Endometrial microvascular endothelial cells (primary cell): ENCODE data around the gene SH3BP5. TPM values are rescaled to one million over a fixed set of nuclear protein-coding genes. Genes with fewer than 3 reads are reported as not detected.

Experiments used
- in situ Hi-C: cut with HindIII; loops from 2 replicates; pipeline ENCODE4 v1.10.0; 2017; ENCODE audit warnings: low sequenced_read_pairs, low pct_unique_long_range_greater_than_20kb; ENCODE audit errors: inconsistent ontology term
- total RNA-seq: library from RNA; depleted of rRNA; stranded (reverse); fragments of >200 nt; gene quantifications from one replicate; pipeline ENCODE4 v1.2.3, GENCODE V29; 2015; ENCODE audit errors: inconsistent ontology term

The SH3BP5 gene
- total RNA-seq, 1 donor from 2014 or later: 93.6 TPM

DNA sequence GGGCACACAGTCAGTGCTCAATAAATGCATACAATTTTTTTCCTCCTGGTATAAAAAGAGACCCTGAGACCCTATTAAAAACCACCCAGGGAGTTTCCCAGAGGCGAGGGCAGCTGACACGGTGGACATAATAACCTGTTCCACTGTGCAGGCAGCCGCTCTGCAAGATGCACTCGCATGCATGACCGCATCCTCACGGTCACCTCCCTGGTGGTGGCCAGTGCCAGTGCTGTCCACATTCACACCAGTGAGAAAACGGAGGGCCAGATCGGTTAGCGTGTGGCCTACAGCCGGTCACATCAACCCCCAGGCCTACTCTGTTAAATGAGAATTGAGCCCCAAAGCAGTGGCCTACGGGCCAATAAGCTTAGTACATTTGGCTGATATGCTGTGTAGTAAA is 24.8 kb downstream of the SH3BP5 start:
- in situ Hi-C loops: no loop called here

DNA sequence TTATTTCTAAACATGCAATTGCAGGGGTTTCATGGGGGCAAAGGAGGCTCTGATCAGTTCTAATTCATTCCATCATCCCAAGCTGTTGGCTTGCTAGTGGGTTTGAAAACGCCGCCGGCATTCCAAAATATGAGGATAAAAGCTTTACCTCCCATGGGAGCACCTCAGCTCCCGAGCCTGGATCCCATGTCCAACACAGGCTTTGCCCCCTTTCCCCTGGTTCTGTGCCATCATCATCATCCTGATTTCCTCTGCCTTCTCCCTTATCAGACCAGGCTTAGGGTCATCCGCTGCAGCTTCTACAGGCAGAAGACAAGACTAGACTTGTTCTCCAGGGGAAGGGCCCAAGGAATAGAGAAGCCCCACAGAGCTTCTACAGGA is 25.4 kb downstream of the SH3BP5 start:
- in situ Hi-C loops: no loop called here

DNA sequence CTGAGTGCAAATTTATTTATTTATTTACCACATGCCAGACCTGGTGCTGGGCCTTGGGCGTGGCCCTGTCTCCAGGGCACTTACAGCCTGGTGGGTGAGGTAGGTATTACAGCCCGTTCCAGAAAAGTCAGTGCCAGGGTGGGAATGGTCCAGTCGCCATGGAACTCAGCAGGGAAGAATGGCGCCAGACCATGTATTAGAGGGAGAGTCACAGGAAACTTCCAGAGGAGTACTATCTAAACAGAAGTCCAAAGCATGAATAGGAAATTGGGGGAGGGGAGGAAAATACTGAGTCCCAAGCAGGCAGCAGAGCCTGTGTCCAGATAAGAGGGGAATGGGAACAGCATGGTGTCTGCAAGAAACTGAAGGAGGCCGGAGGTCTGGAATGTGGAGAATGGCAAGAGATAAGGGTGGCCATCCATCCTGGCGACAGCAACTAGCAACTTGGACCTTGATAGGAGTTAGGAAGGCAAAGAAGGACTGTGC is 27.0 kb downstream of the SH3BP5 start:
- in situ Hi-C loops: no loop called here

DNA sequence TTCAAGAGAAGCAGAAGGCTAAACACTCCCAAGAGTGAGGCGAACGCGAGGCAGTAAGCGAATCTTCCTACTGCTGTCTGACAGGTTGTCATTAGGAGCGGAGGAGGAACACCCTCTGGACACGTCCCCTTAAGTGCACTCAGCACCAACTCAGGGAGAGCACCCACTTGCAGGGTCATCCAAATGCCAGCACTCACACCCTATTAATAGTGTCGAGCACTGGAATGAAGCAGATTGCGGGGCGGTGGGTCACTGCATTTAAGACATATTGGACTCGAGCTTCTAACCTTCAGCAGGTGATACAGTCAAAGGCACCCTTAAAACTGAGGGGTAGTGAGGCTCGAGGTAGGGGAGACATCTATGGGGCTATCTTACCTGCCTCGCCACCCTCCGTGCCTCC is 28.7 kb downstream of the SH3BP5 start:
- in situ Hi-C loops: no loop called here

DNA sequence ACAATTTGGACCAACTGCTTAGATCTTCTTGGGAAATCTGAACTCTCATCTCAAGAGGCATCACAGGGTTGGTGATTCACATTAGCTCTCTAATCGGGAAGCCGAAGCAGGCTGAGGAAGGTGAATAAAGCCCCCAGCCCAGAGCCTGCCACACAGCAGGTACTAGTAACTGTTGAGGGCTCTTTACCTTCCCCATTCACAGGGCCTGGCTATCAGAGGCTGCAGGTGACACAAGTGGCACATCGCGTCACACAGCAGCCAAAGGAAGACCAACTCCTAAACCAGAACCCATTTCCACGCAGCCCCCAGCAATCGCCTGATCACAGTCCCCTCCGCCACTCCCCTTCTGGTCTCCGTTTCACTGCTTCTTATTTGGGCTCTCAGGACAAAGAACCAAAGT is 29.2 kb downstream of the SH3BP5 start:
- in situ Hi-C loops: no loop called here

DNA sequence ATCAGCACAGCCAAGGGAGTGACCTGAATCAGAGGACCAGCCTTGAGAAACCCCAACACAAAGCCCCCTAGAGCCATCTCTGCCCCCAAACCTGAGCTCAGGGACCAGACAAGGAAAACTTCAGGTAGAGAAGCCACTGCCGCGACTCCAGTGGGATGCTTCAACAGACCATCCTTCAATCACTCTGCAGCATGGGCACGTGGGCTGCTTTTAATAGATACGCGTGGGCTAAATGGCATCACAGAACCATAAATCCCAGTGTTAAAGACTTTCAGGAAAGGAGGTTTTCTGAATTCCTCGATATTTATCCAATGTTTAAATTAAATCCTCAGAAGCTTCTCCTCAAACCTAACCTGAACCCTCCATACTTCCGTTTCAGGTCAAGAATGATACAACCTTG is 30.6 kb downstream of the SH3BP5 start:
- in situ Hi-C loops: no loop called here

DNA sequence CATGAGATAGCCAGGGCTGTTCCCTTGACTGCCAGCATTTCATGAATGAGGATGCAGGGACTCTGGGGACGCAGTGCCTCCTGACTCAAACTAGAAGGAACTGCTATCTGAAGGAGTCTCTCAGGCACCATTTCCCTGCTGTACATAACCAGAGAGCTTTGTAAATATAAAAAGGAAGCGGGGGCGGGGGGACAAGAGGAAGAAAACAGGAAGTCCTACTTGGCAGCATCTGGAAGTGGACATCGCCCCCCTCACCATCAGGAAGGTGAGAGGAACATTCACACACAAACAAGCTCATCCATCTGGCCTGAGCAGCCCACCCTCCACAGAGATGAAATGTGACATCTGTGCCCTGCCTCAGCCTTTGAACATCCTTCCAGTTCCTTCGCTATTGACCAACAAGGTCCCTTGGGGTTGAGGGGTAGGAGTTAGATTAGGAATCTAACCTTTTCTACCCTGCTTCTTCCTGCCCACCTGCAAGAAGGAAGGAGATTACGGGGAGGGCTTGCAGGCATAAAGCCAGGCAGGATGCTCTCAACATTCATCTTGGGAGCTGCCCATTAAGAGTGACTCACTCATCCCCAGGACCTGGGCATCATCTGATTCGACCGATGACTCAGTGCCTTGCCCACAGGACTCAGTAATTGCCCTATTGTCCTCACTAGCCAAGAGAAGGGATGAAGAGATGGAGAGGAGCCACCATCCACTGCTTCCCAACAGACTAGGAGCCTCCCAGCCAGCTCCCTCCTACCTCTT is 31.9 kb downstream of the SH3BP5 start:
- in situ Hi-C loops: no loop called here

DNA sequence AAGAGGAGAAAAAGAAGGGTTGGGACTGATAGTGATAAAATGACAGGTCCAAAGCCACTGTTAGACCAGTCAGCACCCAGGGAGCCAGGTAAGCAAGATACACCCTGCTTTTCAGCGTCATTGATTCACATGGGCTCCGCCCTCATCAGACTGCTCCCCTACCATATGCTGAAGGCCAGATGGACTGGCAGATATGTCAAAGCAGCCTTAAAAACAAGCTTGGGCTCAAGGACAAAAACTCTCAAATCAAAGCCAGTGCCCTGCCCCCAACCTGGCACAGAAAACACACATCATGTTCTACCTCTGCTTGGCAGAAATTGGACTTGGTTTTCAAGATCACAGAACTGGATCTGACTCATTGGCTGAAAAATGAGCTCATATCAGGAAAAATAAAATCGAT is 33.4 kb downstream of the SH3BP5 start:
- in situ Hi-C loops: no loop called here

DNA sequence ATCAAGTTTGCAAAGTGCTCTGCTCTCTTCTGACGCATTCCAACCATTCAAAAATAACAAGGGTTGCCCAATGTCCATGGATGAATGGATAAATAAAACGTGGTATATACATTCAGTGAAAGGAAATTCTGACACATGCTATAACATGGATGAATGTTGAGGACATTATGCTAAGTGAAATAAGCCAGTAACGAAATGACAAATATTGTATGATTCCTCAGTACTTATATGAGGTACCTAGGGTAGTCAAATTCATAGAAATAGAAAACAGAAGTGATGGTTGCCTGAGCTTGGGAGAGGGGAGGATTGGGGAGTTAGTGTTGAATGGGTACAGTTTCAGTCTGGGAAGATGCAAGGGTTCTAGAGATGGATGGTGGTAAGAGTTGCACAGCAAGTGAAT is 33.9 kb downstream of the SH3BP5 start:
- in situ Hi-C loops: no loop called here

DNA sequence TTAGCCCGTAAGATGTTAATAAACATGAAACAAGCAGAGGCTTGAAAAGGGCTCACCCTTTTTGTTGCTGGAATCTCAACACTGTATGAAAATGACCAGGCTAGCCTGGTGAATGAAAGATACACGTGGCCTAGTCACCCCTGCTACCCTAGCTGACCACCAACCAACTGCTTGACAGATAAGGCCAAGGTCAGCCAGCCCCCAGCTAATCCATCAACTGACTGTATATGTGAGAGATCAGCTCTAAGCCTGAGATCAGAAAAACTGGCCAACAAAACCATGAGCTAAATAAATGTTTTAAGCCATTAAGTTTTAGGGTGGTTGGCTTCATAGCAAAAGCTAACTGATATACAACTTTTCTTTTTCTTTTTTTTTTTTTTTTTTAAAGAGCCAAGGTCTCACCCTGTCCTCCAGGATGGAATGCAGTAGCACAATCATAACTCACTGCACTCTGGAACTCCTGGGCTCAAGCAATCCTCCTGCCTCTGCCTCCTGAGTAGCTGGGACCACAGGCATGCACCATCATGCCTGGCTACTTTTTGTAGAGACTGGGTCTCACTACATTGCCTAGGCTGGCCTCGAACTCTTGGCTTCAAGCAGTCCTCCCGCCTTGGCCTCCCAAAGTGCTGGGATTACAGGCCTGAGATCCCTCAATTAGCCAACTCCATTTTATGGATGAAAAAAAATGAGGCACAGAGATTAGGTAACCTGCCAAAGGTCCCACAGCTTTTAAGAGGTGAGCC is 34.6 kb downstream of the SH3BP5 start:
- in situ Hi-C loops: no loop called here

DNA sequence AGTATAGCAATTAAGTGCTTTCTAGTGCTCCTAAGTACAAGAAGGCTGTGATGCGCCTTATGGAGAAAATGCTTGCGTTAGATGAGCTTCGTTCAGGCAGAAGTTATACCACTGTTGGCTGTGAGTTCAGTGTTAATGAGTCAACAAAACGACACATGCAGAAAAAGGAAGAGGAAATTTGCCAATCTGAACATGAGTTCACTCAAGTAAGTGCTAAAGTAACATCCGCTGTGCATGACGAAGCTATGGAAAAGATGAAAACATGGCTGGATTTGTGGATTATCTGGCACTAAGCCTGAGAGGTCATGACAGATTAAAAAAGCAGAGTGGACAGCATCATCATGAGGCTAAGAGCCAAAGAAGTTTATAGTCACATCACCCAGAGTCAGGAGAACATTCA is 36.9 kb downstream of the SH3BP5 start:
- in situ Hi-C loops: no loop called here

DNA sequence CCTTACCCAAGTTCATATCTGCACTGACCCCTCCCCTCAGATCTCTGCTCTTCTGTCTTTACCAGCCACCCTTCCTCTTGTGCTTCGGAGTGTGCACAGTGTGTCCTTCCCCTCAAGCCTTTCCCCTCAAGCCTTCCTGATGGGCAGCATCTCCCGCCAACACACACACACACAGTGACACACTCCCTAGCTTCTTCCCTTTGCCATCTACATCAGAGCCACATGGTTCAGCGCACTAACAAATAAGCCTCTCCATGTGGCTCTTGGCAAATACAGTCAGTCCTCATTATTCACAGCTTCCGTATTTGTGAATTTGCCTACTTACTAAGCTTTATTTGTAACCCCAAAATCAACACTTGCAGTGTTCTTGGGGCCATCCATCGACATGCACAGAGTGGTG is 37.5 kb downstream of the SH3BP5 start:
- in situ Hi-C loops: no loop called here

DNA sequence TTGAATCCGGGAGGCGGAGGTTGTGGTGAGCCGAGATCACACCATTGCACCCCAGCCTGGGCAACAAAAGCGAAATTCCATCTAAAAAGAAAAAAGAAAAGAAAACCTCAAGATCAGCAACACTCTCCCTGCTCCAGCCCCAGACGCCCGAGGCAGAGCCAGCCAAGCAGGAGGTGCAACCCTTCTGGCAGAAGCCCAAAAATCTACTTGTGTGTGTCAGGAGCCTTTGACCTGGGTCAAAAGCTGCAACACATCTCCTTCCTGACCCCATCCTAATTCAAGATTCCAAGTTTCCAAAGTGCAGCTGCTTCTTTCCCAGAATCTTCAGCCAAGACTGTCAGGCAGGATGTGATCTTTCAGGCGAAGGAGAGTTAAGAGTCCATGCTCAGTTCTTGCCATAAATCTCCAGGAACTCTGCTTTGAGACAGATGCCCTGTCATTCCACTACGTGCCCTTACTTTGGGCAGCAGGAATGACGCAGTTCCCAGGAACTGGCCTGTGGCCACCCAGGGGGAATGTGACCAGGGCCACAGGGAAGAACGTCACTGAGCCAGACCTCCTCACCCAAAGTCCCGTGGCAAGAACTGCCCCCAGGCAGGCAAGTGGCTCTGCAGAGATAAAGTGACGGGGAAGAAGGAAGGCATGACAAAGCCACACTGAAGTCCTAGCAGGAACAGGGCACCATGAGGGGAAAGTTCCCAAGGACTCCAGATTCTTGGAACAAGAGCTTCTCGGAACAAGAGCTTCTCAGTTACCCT is 39.4 kb downstream of the SH3BP5 start:
- in situ Hi-C loops: no loop called here

DNA sequence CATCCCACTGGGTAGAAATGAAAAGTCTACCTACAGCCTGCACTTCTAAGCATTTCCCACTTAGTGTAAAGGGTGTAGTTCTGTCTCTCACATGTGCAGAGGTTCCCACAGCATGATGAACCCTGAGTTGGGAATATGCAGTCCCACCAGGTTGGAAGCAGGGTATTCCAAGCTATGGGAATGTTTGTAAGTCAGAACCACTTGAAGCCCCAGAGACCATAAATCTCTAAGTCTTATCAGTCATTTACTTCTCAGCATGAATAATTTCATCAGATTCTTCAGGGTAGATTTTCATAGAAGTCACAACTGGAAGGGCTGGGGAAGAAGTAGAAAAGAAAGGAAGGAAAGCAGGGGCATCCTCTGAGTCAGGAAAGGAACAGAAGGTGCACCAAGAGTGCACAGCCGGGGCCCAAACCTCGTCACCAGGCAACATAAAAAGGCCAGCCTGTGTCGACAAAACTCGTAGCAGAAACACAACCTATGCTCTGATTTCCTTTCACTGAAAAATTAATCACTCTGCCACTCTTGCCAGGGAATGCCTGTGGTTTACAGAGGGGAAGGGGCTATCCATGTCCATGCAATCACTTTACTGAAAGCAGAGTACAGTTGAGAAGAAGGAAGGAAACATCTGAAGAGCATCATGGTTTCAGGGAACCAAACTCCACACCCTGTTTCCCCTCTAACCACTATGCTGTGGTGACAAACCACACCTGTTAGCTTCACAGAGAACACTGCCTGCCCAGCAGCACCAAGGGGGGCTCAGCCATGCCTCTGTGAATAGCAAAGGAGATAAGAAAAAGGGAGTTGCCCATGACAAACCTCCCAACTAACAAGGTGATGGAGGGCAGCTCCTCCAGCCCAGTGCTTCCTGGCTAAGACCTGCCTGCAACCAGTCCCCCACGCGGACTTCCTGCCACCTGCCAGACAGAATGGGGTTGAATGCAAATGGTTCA is 40.5 kb downstream of the SH3BP5 start:
- in situ Hi-C loops: no loop called here

DNA sequence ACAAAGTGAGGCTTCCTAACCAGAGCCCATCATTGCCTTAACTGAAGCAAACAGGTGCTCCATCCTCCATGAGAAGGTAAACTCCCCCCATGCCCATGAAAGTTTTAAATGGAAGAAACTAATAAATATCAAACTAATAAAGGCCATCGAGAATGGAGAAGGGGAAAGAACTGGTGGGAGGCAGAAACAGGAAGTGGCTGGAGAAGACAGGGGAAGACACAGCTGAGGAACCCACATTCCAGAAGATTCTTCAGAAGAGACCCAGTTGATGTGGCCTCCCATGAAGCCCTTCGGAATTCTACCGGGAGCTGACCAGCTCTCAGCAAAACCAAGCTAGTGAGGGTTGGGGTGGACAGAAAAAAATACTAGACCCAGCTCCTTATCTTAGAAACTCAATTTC is 41.6 kb downstream of the SH3BP5 start:
- in situ Hi-C loops: no loop called here

DNA sequence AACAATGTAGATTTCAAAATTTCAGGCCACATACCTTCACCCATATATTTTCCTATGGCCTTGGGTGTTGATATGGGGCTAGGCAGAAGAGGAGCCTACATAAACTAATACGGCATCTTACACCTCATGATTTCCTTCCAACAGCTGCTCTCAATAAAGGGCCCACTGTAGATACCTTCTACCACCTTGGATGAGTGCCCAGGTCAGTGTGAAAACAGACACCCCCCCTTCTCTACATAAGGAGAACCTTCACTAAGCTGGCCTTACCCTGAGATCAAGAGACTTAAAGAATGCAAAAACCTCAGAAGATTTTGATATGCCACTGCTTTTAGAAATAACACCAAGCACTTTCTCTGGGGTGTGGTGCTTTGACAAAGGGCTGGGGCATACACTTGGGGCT is 42.7 kb downstream of the SH3BP5 start:
- in situ Hi-C loops: no loop called here

DNA sequence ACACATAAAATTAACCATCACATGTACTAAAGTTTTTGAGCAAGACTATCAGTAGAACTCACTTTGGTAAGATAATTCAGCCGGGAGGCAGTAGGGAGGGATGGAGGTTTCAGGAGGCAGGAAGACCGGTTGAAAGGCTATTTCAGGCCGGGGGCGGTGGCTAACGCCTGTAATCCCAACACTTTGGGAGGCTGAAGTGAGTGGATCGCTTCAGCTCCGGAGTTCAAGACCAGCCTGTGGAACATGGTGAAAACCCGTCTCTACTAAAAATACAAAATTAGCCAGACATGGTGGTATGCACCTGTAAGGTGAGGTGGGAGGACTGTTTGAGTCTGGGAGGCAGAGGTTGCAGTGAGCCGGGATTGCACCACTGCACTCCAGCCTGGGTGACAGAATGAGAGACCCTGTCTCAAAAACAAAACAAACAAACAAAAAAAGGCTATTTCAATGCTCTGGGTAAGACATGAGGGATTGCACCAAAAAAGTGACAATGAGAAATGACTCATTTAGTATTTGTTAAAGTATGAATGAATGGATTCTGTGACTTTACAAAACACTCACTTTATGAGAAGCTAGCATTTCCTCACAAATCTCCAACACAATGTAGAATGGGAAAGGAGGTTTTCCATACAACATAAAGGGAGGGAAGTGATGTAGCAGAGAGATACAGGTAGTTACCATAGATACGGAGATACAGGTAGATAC is 43.9 kb downstream of the SH3BP5 start:
- in situ Hi-C loops: no loop called here
